HG02970 (cell line): ENCODE results near the gene ABHD6.
"Not testable (repeated sequence)": the region's sequence is repeated elsewhere in the genome, so short reads cannot be mapped to it uniquely, and the experiment has no call there.

Experiments used
- ATAC-seq: cut with Tn5 transposase; IDR thresholded peaks from one replicate; pipeline ENCODE4 v1.9.1; 2021; ENCODE audit warnings: mild to moderate bottlenecking, moderate library complexity, moderate number of reproducible peaks; ENCODE audit not compliant: unreplicated experiment, low FRiP score

ABHD6 gene

GRCh38 chr3:58237238-58237940 is at the start of gene ABHD6:
TSS of gene ABHD6 (plus strand) at chr3:58237792. CDS start at chr3:58256587, 18,795 bp downstream.
- peak; percentile 69 for ATAC-seq

- ATAC-seq: no peak
These were observed 49.4 kb upstream of the ABHD6 start for GRCh38 chr3:58188173-58188564.

GRCh38 chr3:58188921-58189451 is 48.6 kb upstream of the ABHD6 start:
- no peak for ATAC-seq

- ATAC-seq: no peak
These were observed 47.9 kb upstream of the ABHD6 start for GRCh38 chr3:58189691-58190090.

- ATAC-seq: no peak
These were observed 47.3 kb upstream of the ABHD6 start for GRCh38 chr3:58190291-58190690.

GRCh38 chr3:58190882-58191281 is 46.7 kb upstream of the ABHD6 start:
- no peak for ATAC-seq

GRCh38 chr3:58191361-58191991 is 46.1 kb upstream of the ABHD6 start:
- ATAC-seq: no peak

GRCh38 chr3:58192069-58192468 is 45.5 kb upstream of the ABHD6 start:
- no peak for ATAC-seq

- no peak for ATAC-seq
These were observed 43.7 kb upstream of the ABHD6 start for GRCh38 chr3:58193682-58194407.

- no peak for ATAC-seq
These were observed 40.0 kb upstream of the ABHD6 start for GRCh38 chr3:58197588-58197987.

GRCh38 chr3:58198362-58198761 is 39.2 kb upstream of the ABHD6 start:
- ATAC-seq: no peak

GRCh38 chr3:58198804-58199203 is 38.8 kb upstream of the ABHD6 start:
- no peak for ATAC-seq

GRCh38 chr3:58200121-58200709 is 37.4 kb upstream of the ABHD6 start:
- ATAC-seq: no peak

- no peak for ATAC-seq
These were observed 36.7 kb upstream of the ABHD6 start for GRCh38 chr3:58200846-58201355.

GRCh38 chr3:58201451-58201850 is 36.1 kb upstream of the ABHD6 start:
- not testable (repeated sequence) for ATAC-seq

GRCh38 chr3:58202917-58203360 is 34.7 kb upstream of the ABHD6 start:
- no peak for ATAC-seq

- no peak for ATAC-seq
These were observed 34.1 kb upstream of the ABHD6 start for GRCh38 chr3:58203541-58203940.

- no peak for ATAC-seq
These were observed 32.9 kb upstream of the ABHD6 start for GRCh38 chr3:58204720-58205119.

GRCh38 chr3:58205981-58206380 is 31.6 kb upstream of the ABHD6 start:
- no peak for ATAC-seq

GRCh38 chr3:58206406-58207011 is 31.1 kb upstream of the ABHD6 start:
- no peak for ATAC-seq
